NOMO-1 (cell line): ENCODE results near the gene HAO1.

ENCODE experiments used
- DNase-seq, 2 experiments: peaks; one replicate each; lab custom pipeline; 2025; ENCODE audit not compliant: unreplicated experiment in 2 of 2; lab: John Stamatoyannopoulos, UW

HAO1 gene

DNA sequence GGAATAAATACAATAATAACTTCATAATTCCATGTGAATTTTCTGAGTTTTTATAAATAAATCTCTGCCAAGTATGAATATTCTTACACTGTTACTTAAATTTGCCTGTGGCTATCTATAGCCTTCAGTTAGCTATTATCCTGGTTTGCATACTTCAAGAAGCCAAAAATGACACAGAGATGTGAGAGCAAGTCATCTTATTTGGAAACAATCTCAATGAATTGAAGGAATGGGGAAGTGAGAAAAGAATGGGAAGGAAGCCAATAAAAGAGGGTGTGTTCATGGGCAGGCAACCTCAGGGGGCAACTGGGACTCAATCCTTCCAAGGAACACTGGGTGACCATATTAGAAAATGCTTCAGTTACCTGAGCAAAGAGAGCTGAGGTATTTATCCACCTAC lies 9.9 kb downstream of the HAO1 start:
- DNase-seq, result peak; percentile 26 to 45

DNA sequence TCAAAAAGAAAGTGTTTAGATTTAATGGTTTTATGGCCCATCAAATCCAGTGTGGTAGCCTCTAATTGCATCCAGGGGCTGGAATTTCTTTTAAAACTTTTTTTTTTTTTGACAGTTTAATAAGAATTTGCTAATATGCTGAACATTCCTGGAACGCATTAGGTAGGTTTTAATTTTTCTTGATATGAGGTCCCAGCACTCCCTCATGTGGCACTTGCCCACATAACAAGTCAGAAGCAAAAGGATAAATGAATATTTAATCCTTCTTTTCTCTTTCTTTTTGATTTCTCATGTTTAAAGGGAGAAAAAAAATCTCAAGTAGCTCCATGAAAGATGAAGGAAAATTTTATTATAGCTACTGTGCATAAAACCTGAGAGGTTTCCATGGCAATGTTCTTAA lies 13.5 kb downstream of the HAO1 start:
- no peak for DNase-seq

DNA sequence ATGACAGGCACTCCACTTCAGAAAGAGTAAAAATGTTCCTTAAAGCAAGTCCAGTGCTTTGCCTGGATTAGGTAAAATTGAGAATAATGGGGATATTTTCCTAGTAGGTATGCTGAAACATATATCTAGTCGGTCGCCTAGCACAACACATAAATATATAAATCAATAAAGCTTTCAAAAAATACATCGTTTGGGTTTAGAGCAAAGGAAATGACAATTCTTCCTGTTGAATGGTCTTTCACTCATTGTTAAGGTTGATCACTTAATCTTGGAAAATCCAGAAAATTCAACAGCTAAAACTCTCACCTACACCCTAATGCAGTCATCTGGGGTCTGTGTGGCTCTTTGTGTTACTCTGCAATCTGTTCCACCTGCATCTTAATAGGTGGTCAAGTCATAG lies 13.9 kb downstream of the HAO1 start:
- no peak for DNase-seq

DNA sequence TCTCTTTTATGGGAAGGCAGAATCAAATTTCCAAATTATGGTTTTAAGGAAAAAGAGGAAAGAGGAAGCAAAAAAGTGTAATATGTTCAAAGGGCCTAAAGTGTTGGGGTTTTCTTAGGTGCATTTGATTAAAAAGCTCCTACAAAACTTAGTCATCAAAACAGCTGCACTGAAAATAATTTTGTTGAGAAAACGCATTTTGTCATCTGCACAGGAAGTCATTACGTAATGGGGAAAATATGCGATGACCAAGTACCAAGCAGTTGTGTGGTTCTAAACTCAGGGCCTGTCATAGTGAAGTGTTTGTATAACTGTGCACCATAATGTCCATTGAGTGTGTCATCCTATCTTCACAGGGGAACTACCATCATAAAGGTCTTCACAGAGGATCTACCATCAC lies 15.6 kb downstream of the HAO1 start:
- peak; percentile 18 to 28 for DNase-seq

DNA sequence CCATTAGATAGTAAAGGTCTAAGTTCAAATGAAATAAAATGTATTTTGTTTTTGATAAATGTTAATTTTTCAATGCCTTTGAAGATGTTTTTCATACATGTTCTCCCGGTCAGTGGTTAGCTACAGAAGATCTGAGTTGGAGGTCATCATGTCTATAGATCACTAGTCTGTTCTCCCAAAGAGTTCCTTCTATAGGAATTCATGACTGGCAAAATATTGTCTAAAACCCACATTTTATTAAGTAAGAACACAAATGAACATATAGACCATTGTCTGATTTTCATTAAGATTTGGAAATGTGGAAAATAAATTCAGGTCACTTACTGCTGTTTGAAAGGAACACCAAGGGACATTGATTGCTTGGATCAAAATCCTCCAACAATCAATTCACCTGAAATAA lies 23.6 kb downstream of the HAO1 start:
- DNase-seq, result no peak

DNA sequence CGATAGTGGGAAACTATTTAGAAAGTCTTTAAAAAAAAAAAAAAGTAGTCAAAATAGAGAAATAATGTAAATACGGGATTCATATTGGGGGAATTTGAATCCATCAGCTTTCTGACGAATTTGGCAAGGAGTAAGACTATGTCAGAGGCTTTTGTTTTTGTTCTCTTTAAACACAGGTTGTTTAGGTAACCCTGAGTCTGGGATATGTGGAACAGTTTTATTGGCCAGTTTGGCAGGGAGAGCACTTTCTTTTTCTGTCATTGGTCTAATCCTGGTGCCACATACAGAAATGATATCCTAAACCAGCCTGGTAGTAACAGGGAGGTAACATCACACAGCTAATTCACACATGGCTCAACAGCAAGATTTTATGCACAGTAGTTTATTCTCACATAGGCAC lies 27.7 kb downstream of the HAO1 start:
- no peak for DNase-seq

DNA sequence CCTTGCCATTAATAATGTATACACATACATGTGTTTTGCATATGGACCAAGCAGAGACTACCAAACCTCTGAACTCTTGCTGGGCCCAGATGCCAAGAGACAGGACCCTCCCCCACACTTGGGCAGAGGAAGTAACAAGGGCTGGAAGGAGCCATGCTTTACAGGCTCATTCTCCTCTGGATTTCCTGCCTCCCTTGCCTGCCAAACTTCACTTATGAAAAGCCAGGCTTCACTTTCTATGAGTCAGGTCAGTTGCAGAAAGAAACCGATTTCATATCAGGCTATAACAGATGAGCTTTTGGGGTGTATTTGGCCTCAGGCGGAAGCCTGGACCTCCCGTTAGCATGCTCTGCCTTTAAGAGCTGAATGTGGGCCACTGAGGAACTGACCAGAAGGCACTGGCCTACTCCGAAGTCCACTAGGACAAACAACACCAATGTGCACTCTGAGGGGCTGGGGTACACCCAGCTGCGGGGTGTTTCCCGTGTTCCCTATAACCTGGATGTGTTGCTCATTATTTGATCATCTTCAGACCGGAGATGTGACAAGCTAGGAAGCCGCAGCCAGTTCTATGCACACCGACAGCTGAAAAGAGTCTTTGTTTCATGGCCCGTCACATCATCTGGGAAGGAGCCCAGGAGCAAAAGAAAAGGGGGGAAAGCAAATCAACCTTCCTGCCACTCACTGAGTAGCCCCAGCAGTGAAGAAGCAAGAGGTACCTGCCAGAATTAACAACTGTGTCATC lies 28.5 kb downstream of the HAO1 start:
- DNase-seq, result no peak

DNA sequence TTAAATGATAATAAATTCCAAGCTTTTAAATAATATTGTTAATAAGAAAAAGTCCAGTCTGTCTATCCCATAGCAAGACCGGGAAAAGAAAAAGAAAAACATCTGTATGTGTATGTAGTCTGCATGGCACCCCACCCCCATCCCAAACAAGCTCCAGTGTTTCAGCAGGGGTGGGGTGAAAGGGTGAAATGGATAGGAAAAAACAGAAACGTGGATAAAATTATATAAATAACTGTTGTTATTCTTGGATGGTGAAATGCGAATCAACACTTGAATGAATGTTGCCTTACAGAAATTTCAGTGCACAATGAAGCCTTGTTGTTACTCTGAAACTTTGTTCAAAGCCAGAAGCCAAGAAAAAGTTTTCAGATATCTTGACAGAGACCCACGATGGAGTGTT lies 31.4 kb downstream of the HAO1 start:
- no peak for DNase-seq

DNA sequence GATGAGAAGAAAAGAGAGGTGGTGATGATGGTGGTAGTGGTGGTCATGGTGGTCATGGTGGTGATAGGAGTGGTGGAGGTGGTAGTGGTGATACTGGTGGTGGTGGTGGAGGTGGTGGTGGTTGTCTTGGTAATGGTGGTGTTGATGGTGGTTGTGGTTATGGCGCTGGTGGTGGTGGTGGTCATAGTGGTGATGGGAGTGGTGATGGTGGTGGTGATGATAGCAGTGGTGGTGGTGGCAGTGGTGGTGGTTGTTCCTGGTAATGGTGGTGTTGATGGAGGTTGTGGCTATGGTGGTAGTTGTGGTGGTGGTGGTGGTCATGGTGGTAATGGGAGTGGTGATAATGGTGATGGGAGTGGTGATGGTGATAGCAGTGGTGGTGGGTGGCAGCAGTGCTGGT lies 36.8 kb downstream of the HAO1 start:
- DNase-seq, result no peak

DNA sequence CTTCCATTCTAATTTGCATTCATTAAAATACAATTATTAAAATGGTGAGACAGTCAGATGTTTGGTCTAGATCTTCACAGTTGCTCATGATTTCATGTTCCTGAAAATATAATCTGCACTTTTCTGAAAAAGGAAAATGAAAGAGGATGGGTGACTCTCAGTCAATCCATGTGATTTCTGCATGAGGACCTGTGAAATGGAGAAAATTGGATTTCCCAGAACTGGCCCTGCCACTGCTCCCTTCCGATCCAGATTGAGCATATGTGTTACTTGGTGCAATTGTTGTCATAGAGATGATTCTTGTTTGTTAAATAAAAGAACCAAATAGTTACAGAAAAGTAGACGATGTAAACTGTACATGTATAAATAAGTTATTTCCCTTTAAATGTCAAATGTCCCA lies 37.4 kb downstream of the HAO1 start:
- no peak for DNase-seq

DNA sequence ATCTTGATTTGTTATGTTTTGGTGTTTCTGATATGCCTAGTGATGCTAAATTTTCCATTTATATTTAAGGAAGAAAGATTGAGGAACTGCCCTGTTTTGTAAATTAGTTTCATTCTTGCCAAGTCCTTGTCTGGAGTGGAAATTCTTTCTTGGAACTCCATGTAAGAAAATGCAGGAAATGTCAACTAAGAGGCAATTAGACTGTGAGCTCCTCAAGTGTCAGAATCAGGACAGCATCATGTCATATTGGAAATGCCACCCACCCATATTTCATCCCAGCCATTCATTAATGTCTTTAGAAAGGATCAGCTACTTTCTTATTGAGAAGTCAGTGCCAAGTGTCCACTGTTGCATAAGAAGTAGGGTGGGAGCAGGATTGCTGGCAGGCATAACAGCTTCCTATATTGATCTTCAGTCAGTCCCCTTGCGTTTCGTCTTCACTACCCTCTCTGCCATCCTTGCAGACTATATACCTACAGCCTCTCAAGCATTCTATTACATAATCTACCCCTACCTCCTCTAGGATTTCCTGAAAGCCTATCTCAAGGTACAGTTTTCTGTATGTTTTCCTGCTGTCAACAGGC lies 42.4 kb downstream of the HAO1 start:
- no peak for DNase-seq

DNA sequence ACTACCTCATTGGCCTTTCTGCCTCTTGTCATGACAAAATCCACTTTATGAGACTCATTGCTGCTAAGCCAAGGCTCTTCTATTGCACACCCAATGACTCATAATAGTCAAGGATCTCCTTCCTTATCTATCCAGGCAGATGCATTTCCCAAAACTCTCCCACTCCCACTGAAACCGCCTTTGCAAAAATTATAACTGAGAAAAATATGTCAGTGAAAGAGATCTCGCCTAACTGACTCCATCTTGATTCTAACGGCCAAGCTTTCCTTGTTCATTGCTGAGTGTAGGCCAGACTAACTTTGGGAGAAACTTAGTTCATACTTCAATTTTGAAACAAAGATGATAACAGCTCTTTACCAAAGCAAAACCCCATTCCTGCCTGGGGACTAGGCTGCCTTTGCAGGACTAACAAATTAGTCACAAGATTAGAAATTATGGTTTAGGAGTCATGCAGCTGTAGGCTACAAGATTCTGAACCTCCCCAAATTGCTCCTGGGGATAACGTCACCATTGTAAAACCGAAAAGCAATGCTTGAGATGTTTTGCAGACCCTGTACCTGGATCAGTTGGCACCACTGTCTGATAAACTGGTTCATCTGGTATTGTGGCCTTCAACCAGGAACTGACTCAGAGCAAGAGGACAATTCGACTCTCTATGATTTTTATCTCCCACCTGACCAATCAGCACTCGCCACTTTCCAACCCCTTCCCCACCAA lies 47.1 kb downstream of the HAO1 start:
- DNase-seq, result no peak

DNA sequence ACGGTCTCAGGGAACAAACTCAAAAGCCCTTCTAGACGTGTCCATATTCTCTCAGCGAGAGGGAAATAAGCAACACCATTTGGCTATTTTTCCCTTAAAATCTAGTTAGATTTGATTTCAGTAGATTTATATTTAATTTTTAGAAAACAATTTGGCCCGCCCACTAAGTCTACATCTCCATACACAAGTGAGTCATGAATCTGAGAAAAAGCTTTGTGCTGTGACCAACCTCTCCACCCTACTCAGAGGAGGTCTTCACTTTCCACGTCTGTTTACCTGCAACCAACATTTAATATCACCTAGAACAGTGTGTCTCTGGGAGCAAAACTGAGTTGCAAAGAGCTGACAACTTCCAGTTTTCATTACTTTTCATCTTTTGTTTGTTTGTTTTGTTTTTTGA lies 48.6 kb downstream of the HAO1 start:
- no peak for DNase-seq

DNA sequence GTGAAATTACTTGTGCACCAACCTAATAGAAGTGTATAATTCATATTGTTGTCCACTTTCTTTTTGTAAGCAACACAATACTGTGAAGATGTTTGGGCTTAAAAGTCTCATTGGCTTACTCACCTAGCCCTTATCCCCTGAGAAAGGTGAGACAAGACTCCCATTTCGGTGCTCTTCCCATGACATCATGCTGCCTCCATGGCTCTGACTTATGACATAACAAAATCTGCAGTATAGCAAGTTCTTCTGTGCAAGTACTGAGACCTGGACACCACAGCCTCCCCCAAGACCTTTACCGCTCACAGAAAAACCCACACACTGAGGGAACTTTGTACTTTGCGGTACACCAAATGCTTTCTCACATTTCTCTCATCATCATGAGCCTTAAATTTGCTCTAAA lies 50.5 kb downstream of the HAO1 start:
- DNase-seq, result no peak

DNA sequence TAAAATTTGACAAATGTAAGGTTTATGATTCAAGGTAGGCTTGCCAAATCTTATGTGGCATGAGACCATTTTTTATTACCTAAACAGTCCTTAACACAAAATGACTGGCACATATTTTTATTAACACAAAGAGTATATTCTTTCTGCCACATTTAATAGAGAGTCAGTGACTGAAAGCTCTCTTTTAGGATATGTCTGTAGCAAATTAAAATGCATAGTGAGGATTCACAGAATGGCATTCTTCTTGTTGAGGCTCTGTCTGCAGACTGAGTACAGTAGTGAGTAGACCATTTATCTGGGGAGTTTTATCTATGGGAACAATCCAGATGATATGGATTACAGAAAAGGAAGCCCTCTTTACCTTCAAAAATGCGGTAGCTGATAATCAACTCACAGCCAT lies 56.5 kb downstream of the HAO1 start:
- DNase-seq, result no peak

DNA sequence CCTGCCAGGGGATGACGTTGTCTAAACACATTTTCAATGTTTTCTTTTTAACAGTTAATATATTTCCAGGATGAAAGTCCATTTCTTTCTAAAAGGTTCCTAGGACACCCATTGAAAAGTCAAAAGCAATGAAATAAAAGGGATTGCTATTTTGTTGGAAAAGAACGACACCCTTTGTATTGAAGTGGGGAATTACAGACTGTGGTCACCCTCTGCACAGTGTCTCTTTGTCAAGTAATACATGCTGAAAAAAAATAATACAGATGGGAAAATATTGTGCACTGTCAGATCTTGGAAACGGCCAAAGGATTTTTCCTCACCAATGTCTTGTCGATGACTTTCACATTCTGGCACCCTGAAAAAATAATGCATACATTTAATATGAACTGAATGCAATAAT lies 56.9 kb downstream of the HAO1 start:
- no peak for DNase-seq

DNA sequence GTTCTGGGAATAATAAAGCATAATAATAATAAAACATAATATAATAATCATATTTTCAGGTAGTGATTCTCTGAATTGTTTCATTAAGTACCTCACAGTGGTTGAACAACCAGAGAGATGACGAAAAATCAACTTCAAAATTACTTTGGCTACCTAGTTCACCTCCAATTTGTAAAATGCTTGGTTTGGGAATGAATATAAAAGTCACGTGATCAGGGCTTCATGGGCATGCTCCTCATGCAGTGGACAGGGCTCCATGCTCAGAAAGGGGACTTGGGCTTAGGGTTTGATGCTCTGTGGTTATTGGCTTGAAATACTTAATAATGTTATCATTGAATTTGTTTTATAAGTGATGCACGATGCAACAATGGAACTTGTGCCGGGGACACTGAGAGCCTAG lies 58.2 kb downstream of the HAO1 start:
- DNase-seq, result no peak

DNA sequence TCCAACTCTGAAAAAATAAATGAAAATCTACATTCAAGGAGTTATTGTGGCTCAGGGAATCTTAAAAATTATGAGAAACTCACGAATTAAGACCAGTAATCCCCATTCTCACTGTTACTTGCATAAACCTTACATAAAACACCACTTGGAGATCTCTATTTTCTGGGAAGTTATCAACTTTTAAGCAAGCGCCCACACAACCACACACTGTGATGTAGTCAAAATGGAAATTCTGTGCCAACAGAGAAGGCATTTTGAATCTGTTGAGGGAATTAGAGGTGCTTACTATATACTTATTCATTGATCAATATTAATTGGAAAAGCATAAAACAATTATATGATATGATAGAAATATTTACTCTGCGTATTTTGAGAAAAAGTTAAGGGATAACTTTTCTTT lies 58.7 kb downstream of the HAO1 start:
- DNase-seq, result no peak

DNA sequence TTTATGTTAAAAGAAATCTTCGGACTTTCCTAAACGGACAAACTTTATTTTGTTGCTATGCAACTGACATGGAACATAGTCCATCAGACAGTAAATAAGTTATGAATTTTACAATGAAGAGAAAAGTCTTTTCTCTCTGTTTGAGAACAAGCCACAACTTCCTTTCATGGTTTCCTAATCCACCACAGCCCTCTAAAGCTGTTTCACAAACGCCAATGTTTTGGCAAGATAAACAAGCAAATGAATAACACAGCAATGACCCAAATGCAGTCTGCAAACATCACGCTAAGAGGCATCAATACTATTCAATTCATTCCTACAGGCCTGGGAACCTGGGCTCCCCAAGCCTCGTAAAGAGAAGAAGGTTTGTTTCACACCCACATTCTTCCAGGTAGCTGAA lies 60.4 kb downstream of the HAO1 start:
- DNase-seq, result peak in 1 of 2 experiments; percentile 38

DNA sequence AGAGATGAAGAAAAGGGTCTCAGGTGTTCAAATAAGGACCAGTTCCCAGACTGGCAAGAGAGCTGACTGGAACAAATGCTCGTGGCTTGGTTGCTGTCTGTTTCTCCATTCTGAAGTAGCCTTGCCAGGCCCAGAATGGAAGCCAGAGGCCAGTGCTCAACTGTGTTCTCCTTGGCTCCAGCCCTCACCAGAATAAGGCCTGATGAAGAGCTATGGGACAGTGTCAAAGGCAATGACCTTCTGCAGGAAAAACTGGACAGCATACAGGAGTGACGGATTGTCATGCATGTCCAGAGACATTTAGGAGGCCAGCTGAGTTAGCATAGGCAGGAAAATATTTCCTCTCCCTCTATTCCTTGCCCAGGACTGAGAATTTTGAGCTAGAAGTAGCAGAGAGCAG lies 72.2 kb downstream of the HAO1 start:
- DNase-seq, result no peak

DNA sequence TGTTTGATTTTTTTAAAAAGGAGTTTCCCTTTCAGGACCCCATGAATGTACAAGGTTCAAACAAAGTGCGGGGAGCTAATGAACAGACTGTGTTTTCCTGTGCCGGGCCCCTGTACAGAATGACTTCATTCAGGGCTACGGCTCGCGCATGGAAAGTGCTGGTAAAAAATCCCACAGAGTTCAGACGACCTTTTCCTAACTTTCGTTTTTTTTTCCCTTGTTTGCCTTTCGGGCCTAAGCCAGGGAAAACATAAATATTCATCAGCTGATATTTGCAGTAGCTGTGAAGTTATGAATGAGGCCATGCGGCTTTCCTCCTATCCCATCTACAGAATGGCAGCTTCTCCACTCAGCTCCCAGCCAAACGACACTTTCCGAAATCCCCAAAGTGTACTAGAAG lies 74.0 kb downstream of the HAO1 start:
- no peak for DNase-seq

DNA sequence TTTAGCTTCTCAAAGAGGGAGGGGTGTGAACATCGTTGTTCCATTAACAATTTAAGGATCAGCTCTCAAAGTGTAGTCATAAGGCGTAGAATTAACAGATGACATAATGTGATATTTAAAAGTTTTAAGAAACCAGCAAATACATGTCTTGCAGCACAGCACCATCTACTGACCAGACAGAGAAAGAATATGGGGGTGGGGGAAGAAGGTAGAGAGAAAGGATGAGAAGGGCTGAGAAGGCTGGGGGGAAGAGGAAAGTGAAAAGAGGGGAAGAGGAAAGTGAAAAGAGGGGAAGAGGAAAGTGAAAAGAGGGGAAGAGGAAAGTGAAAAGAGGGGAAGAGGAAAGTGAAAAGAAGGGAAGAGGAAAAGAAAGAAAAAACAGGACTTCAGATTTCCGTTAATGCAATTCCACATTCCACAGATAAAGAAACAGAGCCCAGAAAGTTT lies 80.9 kb downstream of the HAO1 start:
- DNase-seq, result peak; percentile 32 to 51
